Activated T-helper 9 cell treated with anti-CD3 and anti-CD28 coated beads, Interleukin-2, amount 50 U/mL, for 16 hours (primary cell): ENCODE data around the gene SCIMP.
"Not testable (repeated sequence)": the region's sequence is repeated elsewhere in the genome, so short reads cannot be mapped to it uniquely, and the experiment has no call there.

ENCODE experiments used
- DNase-seq: peaks from one replicate; pipeline ENCODE4 v3.0.0-alpha.2; 2020; ENCODE audit warnings: low read depth

Gene SCIMP

GRCh38 chr17:5184288-5184687, 50.4 kb downstream of the SCIMP start:
- no peak for DNase-seq

- DNase-seq, result no peak
These were observed 51.3 kb downstream of the SCIMP start for GRCh38 chr17:5183410-5183793.

GRCh38 chr17:5182597-5183409, 51.9 kb downstream of the SCIMP start:
- DNase-seq, result no peak

- DNase-seq, result no peak
These were observed 53.0 kb downstream of the SCIMP start for GRCh38 chr17:5181509-5182305.

GRCh38 chr17:5179003-5179402, 55.7 kb downstream of the SCIMP start:
- no peak for DNase-seq

- not testable (repeated sequence) for DNase-seq
These were observed 59.6 kb downstream of the SCIMP start for GRCh38 chr17:5175027-5175426.

- not testable (repeated sequence) for DNase-seq
These were observed 68.7 kb downstream of the SCIMP start for GRCh38 chr17:5165791-5166564.

- DNase-seq, result no peak
These were observed 70.2 kb downstream of the SCIMP start for GRCh38 chr17:5164436-5164835.

- not testable (repeated sequence) for DNase-seq
These were observed 72.9 kb downstream of the SCIMP start for GRCh38 chr17:5161793-5162192.

DNA sequence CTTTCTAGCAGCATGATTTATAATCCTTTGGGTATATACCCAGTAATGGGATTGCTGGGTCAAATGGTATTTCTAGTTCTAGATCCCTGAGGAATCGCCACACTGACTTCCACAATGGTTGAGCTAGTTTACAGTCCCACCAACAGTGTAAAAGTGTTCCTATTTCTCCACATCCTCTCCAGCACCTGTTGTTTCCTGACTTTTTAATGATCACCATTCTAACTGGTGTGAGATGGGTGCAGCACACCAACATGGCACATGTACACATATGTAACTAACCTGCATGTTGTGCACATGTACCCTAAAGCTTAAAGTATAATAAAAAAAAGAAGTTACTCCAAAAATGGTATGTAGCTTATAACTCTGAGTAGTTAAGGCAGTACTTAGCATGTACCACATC, 74.0 kb downstream of the SCIMP start:
- not testable (repeated sequence) for DNase-seq
